Mucosa of stomach (tissue), 1 donor: ENCODE data around the gene PLBD1.

Source experiments
- H3K27me3 ChIP-seq: one replicate; pipeline ENCODE4 v1.7.0; 2013; ENCODE audit warnings: mild to moderate bottlenecking, low read length; ENCODE audit not compliant: control insufficient read depth, insufficient read depth
- H3K36me3 ChIP-seq: one replicate; pipeline ENCODE4 v1.7.0; 2013; ENCODE audit warnings: low read length; ENCODE audit not compliant: control insufficient read depth, insufficient read depth
- H3K4me1 ChIP-seq: one replicate; pipeline ENCODE4 v1.7.0; 2013; ENCODE audit warnings: mild to moderate bottlenecking, low read length; ENCODE audit not compliant: control insufficient read depth, insufficient read depth
- H3K4me3 ChIP-seq: one replicate; pipeline ENCODE4 v1.7.0; 2013; ENCODE audit warnings: low read length
- H3K9ac ChIP-seq: one replicate; pipeline ENCODE4 v1.7.0; 2013; ENCODE audit warnings: mild to moderate bottlenecking, low read length, moderate library complexity
- H3K9me3 ChIP-seq: one replicate; pipeline ENCODE4 v1.7.0; 2013; ENCODE audit warnings: mild to moderate bottlenecking, low read length, moderate library complexity; ENCODE audit not compliant: control insufficient read depth
- donor health status: Pancreatic carcinoma.

The PLBD1 gene

DNA sequence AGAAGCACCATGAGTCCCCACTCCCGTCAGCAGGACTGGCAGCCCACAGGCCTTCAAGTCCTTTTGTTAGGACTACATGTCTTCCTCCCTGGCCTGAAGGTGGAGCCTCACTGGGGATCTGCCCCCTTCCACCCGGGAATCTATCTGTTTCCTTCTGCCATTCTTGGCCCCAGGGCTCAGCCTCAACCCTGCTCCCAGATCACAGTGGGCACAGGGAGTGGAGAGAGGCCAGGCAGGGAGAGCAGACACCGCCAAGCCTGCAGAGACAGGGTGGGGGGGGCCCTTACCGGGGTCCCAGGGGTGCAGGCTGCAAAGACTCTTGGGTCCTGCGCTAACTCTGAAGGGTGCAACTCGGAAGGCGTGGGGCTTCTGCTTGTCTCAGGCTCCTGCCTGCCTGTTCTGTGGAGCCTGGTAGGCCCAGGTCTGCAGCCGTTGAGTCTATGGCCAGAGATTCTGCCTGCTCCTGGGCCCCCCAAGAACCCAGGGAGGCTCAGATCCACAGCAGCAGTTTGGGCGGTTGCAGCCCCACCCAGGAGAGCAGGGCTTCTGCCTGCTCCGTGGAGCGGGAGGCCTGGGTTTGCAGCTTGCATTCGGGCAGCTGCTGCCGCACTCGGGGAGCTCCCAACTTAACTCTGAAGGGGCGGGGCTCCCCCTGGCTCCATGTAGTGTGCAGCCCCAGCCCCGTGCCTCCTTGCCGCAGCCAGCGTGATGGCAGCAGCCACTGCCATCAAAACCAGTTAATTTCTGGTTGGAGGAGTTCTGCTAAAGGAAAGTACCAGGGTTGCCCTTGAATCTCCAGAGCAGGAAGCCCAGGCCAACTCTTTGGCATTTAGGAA is 21.7 kb upstream of the PLBD1 start:
- Histone ChIP-seq H3K4me1 (no peaks in the 10 kb centered on the region), H3K27me3 (no peaks in the 10 kb centered on the region), H3K36me3 (no peaks in the 10 kb centered on the region), H3K9ac (no peak overlapping the region), H3K4me3 (no peak overlapping the region), H3K9me3 (no peaks in the 10 kb centered on the region)

- Histone ChIP-seq H3K4me1 (no peaks in the 10 kb centered on the region), H3K9me3 (no peaks in the 10 kb centered on the region), H3K36me3 (no peaks in the 10 kb centered on the region), H3K4me3 (no peak overlapping the region), H3K9ac (no peak overlapping the region), H3K27me3 (no peaks in the 10 kb centered on the region)
Measured at GRCh38 chr12:14588571-14588970, 20.9 kb upstream of the PLBD1 start.

DNA sequence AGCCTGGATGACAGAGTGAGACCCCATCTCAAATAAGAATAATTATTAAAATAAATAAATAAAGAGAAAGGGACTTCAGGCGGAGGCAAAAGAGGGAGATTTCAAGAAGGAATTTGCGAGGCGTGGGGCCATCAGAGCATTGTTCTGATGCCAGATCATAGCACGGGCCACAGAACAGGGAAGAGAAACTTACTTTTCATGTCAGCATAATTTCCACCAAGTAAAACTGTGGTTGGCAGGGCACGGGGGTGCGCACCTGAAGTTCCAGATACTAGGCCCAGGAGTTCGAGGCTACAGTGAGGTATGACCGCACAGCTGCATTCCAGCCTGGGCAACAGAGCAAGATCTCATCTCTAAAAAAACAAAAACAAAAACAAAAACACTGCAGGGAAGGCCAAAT is 11.0 kb upstream of the PLBD1 start:
- Histone ChIP-seq H3K4me3 (no peak overlapping the region), H3K36me3 (no peaks in the 10 kb centered on the region), H3K9ac (no peak overlapping the region), H3K27me3 (no peaks in the 10 kb centered on the region), H3K4me1 (no peaks in the 10 kb centered on the region), H3K9me3 (no peaks in the 10 kb centered on the region)

- H3K36me3 ChIP-seq = no peaks in the 10 kb centered on the region
- no peaks in the 10 kb centered on the region for H3K9me3 ChIP-seq
- no peak overlapping the region for H3K4me3 ChIP-seq
- H3K9ac ChIP-seq = no peak overlapping the region
- no peaks in the 10 kb centered on the region for H3K27me3 ChIP-seq
- H3K4me1 ChIP-seq = peaks cover 1% of the 10 kb centered on the region
Measured at GRCh38 chr12:14577344-14577743, 9.7 kb upstream of the PLBD1 start.

- Histone ChIP-seq H3K9ac (no peak overlapping the region), H3K27me3 (no peaks in the 10 kb centered on the region), H3K4me3 (no peak overlapping the region), H3K4me1 (peaks cover 5% of the 10 kb centered on the region), H3K9me3 (no peaks in the 10 kb centered on the region), H3K36me3 (no peaks in the 10 kb centered on the region)
Measured at GRCh38 chr12:14576896-14577295, 9.2 kb upstream of the PLBD1 start.

- peaks cover 5% of the 10 kb centered on the region for H3K4me1 ChIP-seq
- H3K9ac ChIP-seq = no peak overlapping the region
- H3K9me3 ChIP-seq = no peaks in the 10 kb centered on the region
- no peaks in the 10 kb centered on the region for H3K27me3 ChIP-seq
- no peaks in the 10 kb centered on the region for H3K36me3 ChIP-seq
- H3K4me3 ChIP-seq = no peak overlapping the region
Measured at GRCh38 chr12:14575585-14575984, 7.9 kb upstream of the PLBD1 start.

GRCh38 chr12:14573118-14573517 is 5.4 kb upstream of the PLBD1 start:
- H3K36me3 ChIP-seq = no peaks in the 10 kb centered on the region
- H3K9ac ChIP-seq = no peak overlapping the region
- peaks cover 5% of the 10 kb centered on the region for H3K4me1 ChIP-seq
- H3K27me3 ChIP-seq = no peaks in the 10 kb centered on the region
- H3K4me3 ChIP-seq = no peak overlapping the region
- no peaks in the 10 kb centered on the region for H3K9me3 ChIP-seq

- Histone ChIP-seq H3K9ac (no peak overlapping the region), H3K4me3 (no peak overlapping the region), H3K9me3 (no peaks in the 10 kb centered on the region), H3K36me3 (no peaks in the 10 kb centered on the region), H3K27me3 (no peaks in the 10 kb centered on the region), H3K4me1 (peaks cover 5% of the 10 kb centered on the region)
Measured at GRCh38 chr12:14572401-14572800, 4.7 kb upstream of the PLBD1 start.

DNA sequence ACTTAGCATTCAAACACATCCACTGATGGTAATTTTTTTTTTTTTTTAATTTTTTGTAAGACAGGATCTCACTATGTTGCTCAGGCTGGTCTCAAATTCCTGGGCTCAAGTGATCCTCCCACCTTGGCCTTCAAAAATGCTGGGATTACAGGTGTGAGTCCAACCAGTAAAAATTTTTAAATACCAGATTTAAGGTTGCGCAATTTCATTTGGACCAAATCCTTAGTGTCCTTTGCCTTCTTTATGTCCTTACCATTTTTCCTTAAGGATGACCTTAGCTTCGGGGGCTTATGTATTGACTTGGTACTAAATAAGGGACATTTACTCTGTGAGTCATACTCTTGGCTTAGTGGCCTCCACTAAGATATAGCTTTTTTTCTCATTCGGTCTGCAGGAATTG is 4.1 kb upstream of the PLBD1 start:
- Histone ChIP-seq H3K9ac (no peak overlapping the region), H3K4me3 (no peak overlapping the region), H3K9me3 (no peaks in the 10 kb centered on the region), H3K36me3 (no peaks in the 10 kb centered on the region), H3K4me1 (peaks cover 5% of the 10 kb centered on the region), H3K27me3 (no peaks in the 10 kb centered on the region)

GRCh38 chr12:14570231-14570630 is 2.5 kb upstream of the PLBD1 start:
- Histone ChIP-seq H3K4me3 (no peak overlapping the region), H3K9me3 (no peaks in the 10 kb centered on the region), H3K27me3 (no peaks in the 10 kb centered on the region), H3K4me1 (peaks cover 5% of the 10 kb centered on the region), H3K36me3 (no peaks in the 10 kb centered on the region), H3K9ac (no peak overlapping the region)

DNA sequence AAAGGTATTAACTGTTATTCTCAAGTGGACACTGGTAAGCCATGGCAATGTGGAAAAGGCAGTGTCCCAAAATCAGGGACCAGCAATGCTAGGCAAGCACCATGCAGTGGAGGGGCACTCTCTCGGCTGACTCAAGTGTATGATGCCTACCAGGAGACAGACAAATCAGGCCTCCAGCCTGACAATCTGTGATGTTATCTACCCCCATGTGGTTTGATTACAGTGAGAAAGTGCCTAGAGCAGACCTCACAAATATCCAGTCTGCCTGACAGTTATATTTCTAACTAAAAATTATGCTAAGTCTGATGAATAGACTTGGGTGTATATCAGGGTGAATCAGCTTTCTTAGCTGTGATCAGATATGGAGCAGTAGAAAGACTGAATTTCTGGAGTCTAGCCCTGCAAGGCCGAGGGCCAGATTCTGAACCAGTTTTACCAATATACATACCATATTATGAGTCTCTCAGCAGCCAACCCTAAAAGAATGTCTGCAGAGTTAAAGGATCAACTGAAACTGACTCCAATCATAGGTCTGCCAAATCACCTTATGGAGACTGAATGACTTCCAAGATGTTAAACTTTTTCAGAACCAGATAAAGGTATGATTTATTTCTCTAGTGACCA is 3.2 kb downstream of the PLBD1 start:
- no peak overlapping the region for H3K4me3 ChIP-seq
- peaks cover 44% of the 10 kb centered on the region for H3K4me1 ChIP-seq
- no peaks in the 10 kb centered on the region for H3K36me3 ChIP-seq
- no peaks in the 10 kb centered on the region for H3K9me3 ChIP-seq
- no peaks in the 10 kb centered on the region for H3K27me3 ChIP-seq
- no peak overlapping the region for H3K9ac ChIP-seq

DNA sequence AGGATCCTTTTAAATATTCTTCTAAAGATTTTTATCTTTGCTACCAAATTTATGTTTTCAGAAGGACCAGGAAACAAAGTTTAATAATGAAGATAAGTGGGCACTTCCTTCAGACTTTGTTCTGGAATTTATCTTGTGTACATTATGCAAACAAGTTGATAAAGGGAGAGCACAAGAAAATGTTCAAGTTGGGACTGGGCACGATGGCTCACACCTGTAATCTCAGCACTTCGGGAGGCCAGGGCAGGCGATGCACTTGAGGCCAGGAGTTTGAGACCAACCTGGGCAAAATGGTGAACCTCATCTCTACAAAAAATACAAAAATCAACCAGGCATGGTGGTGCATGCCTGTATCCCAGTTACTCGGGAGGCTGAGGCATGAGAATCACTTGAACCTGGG is 4.6 kb downstream of the PLBD1 start:
- H3K4me1 ChIP-seq = peaks cover 54% of the 10 kb centered on the region
- no peaks in the 10 kb centered on the region for H3K27me3 ChIP-seq
- no peak overlapping the region for H3K9ac ChIP-seq
- no peaks in the 10 kb centered on the region for H3K9me3 ChIP-seq
- no peak overlapping the region for H3K4me3 ChIP-seq
- H3K36me3 ChIP-seq = no peaks in the 10 kb centered on the region
